Thyroid gland (tissue), 4 donors: ENCODE data around the gene TFPI.

Source experiments
- POLR2A ChIP-seq, 2 donors: fragments of 450-650 bp; IDR thresholded peaks; one replicate each; pipeline ENCODE4 v1.6.1; 2017; ENCODE audit warnings: antibody characterized with exemption in 2 of 2, mild to moderate bottlenecking in 2 of 2, moderate library complexity in 1 of 2
- TF ChIP-seq, protein P1 (sequence below), 6 experiments: fragments of 200-600 bp in 3 of 6; fragments of 450-650 bp in 3 of 6; sonication (generic) in 3 of 6; IDR thresholded peaks; one replicate each; pipeline ENCODE4 v1.5.1; 2016 to 2019; ENCODE audit warnings: antibody characterized with exemption in 6 of 6, mild to moderate bottlenecking in 2 of 6, inconsistent platforms in 1 of 6, moderate library complexity in 1 of 6

DNA sequence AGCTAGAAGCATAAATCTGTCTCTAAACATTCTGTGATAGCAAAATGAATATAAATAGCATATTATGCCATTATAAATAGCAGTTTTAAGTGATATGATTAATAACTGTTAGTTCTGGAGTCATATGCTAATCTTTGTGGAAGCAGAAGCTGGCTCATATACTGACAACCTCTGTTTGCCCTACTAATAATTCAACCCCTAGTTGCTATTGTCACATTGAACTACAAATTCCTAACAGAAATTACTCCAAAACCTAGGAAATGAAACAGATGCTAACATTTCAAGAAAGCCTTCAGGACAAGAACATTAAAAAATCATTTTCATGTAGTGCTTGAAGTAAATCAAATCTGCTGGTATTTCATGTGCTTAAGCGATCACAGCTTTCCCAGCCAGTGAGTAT, 134.4 kb downstream of the TFPI start:
- TF ChIP-seq, protein P1, sequence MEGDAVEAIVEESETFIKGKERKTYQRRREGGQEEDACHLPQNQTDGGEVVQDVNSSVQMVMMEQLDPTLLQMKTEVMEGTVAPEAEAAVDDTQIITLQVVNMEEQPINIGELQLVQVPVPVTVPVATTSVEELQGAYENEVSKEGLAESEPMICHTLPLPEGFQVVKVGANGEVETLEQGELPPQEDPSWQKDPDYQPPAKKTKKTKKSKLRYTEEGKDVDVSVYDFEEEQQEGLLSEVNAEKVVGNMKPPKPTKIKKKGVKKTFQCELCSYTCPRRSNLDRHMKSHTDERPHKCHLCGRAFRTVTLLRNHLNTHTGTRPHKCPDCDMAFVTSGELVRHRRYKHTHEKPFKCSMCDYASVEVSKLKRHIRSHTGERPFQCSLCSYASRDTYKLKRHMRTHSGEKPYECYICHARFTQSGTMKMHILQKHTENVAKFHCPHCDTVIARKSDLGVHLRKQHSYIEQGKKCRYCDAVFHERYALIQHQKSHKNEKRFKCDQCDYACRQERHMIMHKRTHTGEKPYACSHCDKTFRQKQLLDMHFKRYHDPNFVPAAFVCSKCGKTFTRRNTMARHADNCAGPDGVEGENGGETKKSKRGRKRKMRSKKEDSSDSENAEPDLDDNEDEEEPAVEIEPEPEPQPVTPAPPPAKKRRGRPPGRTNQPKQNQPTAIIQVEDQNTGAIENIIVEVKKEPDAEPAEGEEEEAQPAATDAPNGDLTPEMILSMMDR (IDR thresholded peaks at IDR 0.05): no peak
- TF ChIP-seq POLR2A (IDR thresholded peaks at IDR 0.05): no peak
